Natural killer cell (primary cell): ENCODE data around the gene FAM43A. TPM values are rescaled to one million over a fixed set of nuclear protein-coding genes. Genes with fewer than 3 reads are reported as not detected.

Experiments
- ATAC-seq, 3 donors: fragments of 150-1000 bp in 2 of 3; fragments of 200-7000 bp in 1 of 3; cut with Tn5 transposase; 1 replicate in 1 of 3; 2 replicates in 2 of 3; pipeline ENCODE4 v1.10.0; 2021; ENCODE audit warnings: mild to moderate bottlenecking in 2 of 3, moderate library complexity in 2 of 3
- DNase-seq, 2 donors: peaks; one replicate each; pipeline versions ENCODE4 v3.0.0 to v3.0.0-alpha.2; 2013 to 2021; ENCODE audit warnings: mixed read lengths in 1 of 2
- H3K27ac ChIP-seq: one replicate; pipeline ENCODE4 v1.5.1; 2013; ENCODE audit warnings: mild to moderate bottlenecking, low read length
- H3K27me3 ChIP-seq: one replicate; pipeline ENCODE4 v1.6.1; 2013; ENCODE audit warnings: low read length; ENCODE audit not compliant: control insufficient read depth, insufficient read depth
- H3K36me3 ChIP-seq: one replicate; pipeline ENCODE4 v1.6.1; 2013; ENCODE audit warnings: low read length; ENCODE audit not compliant: control insufficient read depth, insufficient read depth
- H3K4me1 ChIP-seq: one replicate; pipeline ENCODE4 v1.6.1; 2013; ENCODE audit warnings: low read length; ENCODE audit not compliant: control insufficient read depth, insufficient read depth
- H3K4me3 ChIP-seq: one replicate; pipeline ENCODE4 v1.5.1; 2013; ENCODE audit warnings: low read length
- H3K9me3 ChIP-seq: one replicate; pipeline ENCODE4 v1.6.1; 2013; ENCODE audit warnings: low read length; ENCODE audit not compliant: control insufficient read depth, insufficient read depth
- H3K27ac Mint-ChIP-seq, 2 donors: one replicate each; pipeline ENCODE4 v1.8.0; 2022; ENCODE audit warnings: mild to moderate bottlenecking in 2 of 2, mixed read lengths in 2 of 2, moderate library complexity in 1 of 2
- H3K27me3 Mint-ChIP-seq, 2 donors: one replicate each; pipeline ENCODE4 v1.8.0; 2022; ENCODE audit warnings: low read depth in 2 of 2, mixed read lengths in 2 of 2
- H3K36me3 Mint-ChIP-seq: one replicate; pipeline ENCODE4 v1.8.0; 2022; ENCODE audit warnings: mixed read lengths
- H3K4me1 Mint-ChIP-seq, 2 donors: one replicate each; pipeline ENCODE4 v1.8.0; 2022; ENCODE audit warnings: mixed read lengths in 2 of 2
- H3K4me3 Mint-ChIP-seq: one replicate; pipeline ENCODE4 v1.8.0; 2022; ENCODE audit warnings: mild to moderate bottlenecking, moderate library complexity, mixed read lengths
- H3K9me3 Mint-ChIP-seq, 2 donors: one replicate each; pipeline ENCODE4 v1.8.0; 2022; ENCODE audit warnings: mixed read lengths in 2 of 2
- WGBS: methylation state at CpG from one replicate; pipeline ENCODE4 v1.1.7; 2013; ENCODE audit warnings: missing lambda C conversion rate; ENCODE audit not compliant: insufficient coverage; 5-methylcytosine and 5-hydroxymethylcytosine counted together
- intact Hi-C: fragments of 100-400 bp; cut with micrococcal nuclease; formaldehyde crosslinking; loops from one replicate; pipeline ENCODE4 v1.14.2; 2022
- total RNA-seq, 4 donors: library from RNA; stranded (reverse); fragments of 120-200 nt in 1 of 4; gene quantifications; one replicate each; pipeline versions ENCODE4 v1.2.3 to v1.2.4, GENCODE V29; 2013 to 2022
- TF ChIP-seq, protein P1 (sequence below): fragments of 200-600 bp; IDR thresholded peaks from one replicate; pipeline ENCODE4 v1.8.0; 2022; ENCODE audit warnings: antibody characterized with exemption

FAM43A gene
- total RNA-seq, 3 donors from 2014 or later (not counting 1 experiment from before 2014, with no cell fraction given) = 13.2 to 35.2 (median 21.6) TPM

- no peak overlapping the region for H3K27ac Mint-ChIP-seq
- Histone ChIP-seq H3K36me3 (no peaks in the 10 kb centered on the region), H3K27me3 (no peaks in the 10 kb centered on the region), H3K27ac (no peak overlapping the region), H3K4me3 (no peak overlapping the region), H3K4me1 (no peaks in the 10 kb centered on the region), H3K9me3 (no peaks in the 10 kb centered on the region)
- no peaks in the 10 kb centered on the region for H3K4me1 Mint-ChIP-seq
- no peaks in the 10 kb centered on the region for H3K9me3 Mint-ChIP-seq
- no peak for ATAC-seq
- peaks cover 4 to 7% of the 10 kb centered on the region in 2 donors for H3K27me3 Mint-ChIP-seq
- no peak overlapping the region for H3K4me3 Mint-ChIP-seq
- TF ChIP-seq, protein P1, sequence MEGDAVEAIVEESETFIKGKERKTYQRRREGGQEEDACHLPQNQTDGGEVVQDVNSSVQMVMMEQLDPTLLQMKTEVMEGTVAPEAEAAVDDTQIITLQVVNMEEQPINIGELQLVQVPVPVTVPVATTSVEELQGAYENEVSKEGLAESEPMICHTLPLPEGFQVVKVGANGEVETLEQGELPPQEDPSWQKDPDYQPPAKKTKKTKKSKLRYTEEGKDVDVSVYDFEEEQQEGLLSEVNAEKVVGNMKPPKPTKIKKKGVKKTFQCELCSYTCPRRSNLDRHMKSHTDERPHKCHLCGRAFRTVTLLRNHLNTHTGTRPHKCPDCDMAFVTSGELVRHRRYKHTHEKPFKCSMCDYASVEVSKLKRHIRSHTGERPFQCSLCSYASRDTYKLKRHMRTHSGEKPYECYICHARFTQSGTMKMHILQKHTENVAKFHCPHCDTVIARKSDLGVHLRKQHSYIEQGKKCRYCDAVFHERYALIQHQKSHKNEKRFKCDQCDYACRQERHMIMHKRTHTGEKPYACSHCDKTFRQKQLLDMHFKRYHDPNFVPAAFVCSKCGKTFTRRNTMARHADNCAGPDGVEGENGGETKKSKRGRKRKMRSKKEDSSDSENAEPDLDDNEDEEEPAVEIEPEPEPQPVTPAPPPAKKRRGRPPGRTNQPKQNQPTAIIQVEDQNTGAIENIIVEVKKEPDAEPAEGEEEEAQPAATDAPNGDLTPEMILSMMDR = no peak
- intact Hi-C loops = no loop called here
- no peak for DNase-seq
- 72% methylated on average over 10 of the region's 11 CpGs for WGBS
- H3K36me3 Mint-ChIP-seq = no peaks in the 10 kb centered on the region
These were observed 41.9 kb downstream of the FAM43A start for GRCh38 chr3:194727435-194728128.

- Histone ChIP-seq H3K4me3 (no peak overlapping the region), H3K36me3 (no peaks in the 10 kb centered on the region), H3K27me3 (no peaks in the 10 kb centered on the region), H3K27ac (no peak overlapping the region), H3K4me1 (no peaks in the 10 kb centered on the region), H3K9me3 (no peaks in the 10 kb centered on the region)
- Mint-ChIP-seq H3K9me3 (no peaks in the 10 kb centered on the region), H3K36me3 (no peaks in the 10 kb centered on the region), H3K27me3 (peaks cover 6 to 9% of the 10 kb centered on the region in 2 donors), H3K4me1 (no peaks in the 10 kb centered on the region), H3K4me3 (no peak overlapping the region), H3K27ac (no peak overlapping the region)
- TF ChIP-seq, protein P1 = no peak
- WGBS = 87% methylated on average over 2 of the region's 2 CpGs
- ATAC-seq (no peak), DNase-seq (no peak)
- intact Hi-C loops = no loop called here
These were observed 43.3 kb downstream of the FAM43A start for GRCh38 chr3:194728986-194729385.

DNA sequence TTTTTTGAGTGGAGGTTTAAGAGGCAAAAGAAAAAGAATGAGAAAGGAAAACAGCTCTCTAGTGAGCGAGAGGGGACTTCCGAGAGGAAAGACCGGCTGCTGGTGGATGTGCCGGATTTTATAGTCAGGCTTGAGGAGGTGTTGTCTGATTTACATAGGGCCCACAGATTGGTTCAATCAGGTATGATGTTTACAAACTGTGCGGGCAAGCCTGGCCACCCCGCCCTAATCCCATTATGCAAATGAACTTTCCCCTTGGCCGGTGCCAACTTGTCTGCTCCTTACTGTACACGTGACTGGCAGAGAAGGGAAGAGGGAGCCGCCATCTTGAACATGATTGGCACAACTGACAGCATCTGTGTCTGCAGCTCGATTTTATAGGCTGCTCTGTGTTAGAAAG is 44.7 kb downstream of the FAM43A start:
- TF ChIP-seq, protein P1 = no peak
- H3K4me3 ChIP-seq = no peak overlapping the region
- no peak for DNase-seq
- Mint-ChIP-seq H3K9me3 (peaks cover 1% of the 10 kb centered on the region in 2 donors), H3K36me3 (no peaks in the 10 kb centered on the region), H3K27me3 (peaks cover 6 to 9% of the 10 kb centered on the region in 2 donors), H3K4me3 (no peak overlapping the region), H3K27ac (no peak overlapping the region), H3K4me1 (no peaks in the 10 kb centered on the region)
- H3K9me3 ChIP-seq = no peaks in the 10 kb centered on the region
- no peaks in the 10 kb centered on the region for H3K36me3 ChIP-seq
- no peaks in the 10 kb centered on the region for H3K4me1 ChIP-seq
- no peak for ATAC-seq
- intact Hi-C loops = no loop called here
- no peaks in the 10 kb centered on the region for H3K27me3 ChIP-seq
- 86% methylated on average over 10 of the region's 10 CpGs for WGBS
- H3K27ac ChIP-seq = no peak overlapping the region
